Activated CD4-positive, alpha-beta T cell treated with anti-CD3 and anti-CD28 coated beads for 36 hours (primary cell): Measurements from ENCODE around the gene GARIN5A. TPM values are rescaled to one million over a fixed set of nuclear protein-coding genes. Genes with fewer than 3 reads are reported as not detected.

ENCODE experiments used
- ATAC-seq: fragments of 200-7000 bp; cut with Tn5 transposase; one replicate; pipeline ENCODE4 v1.10.0; 2021; ENCODE audit warnings: mild to moderate bottlenecking, moderate library complexity
- CTCF ChIA-PET: fragments of 350-600 bp; sonication (Branson Sonifier 250); formaldehyde crosslinking; loops from one replicate; lab custom pipeline; 2021; ENCODE audit warnings: antibody characterized with exemption; lab: Charles Lee
- POLR2A ChIA-PET: fragments of 350-600 bp; sonication (Branson Sonifier 250); formaldehyde crosslinking; loops from one replicate; lab custom pipeline; 2021; ENCODE audit warnings: antibody characterized with exemption, inconsistent platforms; lab: Charles Lee
- DNase-seq: peaks from one replicate; pipeline ENCODE4 v3.0.0-alpha.2; 2020
- H3K27ac Mint-ChIP-seq: one replicate; pipeline ENCODE4 v1.8.0; 2021; ENCODE audit warnings: mixed read lengths
- H3K27me3 Mint-ChIP-seq: one replicate; pipeline ENCODE4 v1.8.0; 2021; ENCODE audit warnings: mixed read lengths
- H3K36me3 Mint-ChIP-seq: one replicate; pipeline ENCODE4 v1.8.0; 2021; ENCODE audit warnings: low read depth, mixed read lengths
- H3K4me1 Mint-ChIP-seq: one replicate; pipeline ENCODE4 v1.8.0; 2021; ENCODE audit warnings: mixed read lengths
- H3K4me3 Mint-ChIP-seq: one replicate; pipeline ENCODE4 v1.8.0; 2021; ENCODE audit warnings: mild to moderate bottlenecking, moderate library complexity, mixed read lengths
- H3K9me3 Mint-ChIP-seq: one replicate; pipeline ENCODE4 v1.8.0; 2021; ENCODE audit warnings: low read depth, mixed read lengths
- intact Hi-C, 2 experiments: fragments of 100-400 bp; cut with DNase I in 1 of 2; cut with micrococcal nuclease in 1 of 2; formaldehyde crosslinking; loops; one replicate each; pipeline versions ENCODE4 v1.14.2 to v1.15.1; 2022 to 2024; cut with DNase I, micrococcal nuclease
- total RNA-seq, 2 experiments: library from RNA; stranded (reverse); gene quantifications; one replicate each; pipeline ENCODE4 v1.2.3, GENCODE V29; 2021

Gene GARIN5A
- total RNA-seq: under 1 TPM; 0.48 to 0.58 TPM

DNA sequence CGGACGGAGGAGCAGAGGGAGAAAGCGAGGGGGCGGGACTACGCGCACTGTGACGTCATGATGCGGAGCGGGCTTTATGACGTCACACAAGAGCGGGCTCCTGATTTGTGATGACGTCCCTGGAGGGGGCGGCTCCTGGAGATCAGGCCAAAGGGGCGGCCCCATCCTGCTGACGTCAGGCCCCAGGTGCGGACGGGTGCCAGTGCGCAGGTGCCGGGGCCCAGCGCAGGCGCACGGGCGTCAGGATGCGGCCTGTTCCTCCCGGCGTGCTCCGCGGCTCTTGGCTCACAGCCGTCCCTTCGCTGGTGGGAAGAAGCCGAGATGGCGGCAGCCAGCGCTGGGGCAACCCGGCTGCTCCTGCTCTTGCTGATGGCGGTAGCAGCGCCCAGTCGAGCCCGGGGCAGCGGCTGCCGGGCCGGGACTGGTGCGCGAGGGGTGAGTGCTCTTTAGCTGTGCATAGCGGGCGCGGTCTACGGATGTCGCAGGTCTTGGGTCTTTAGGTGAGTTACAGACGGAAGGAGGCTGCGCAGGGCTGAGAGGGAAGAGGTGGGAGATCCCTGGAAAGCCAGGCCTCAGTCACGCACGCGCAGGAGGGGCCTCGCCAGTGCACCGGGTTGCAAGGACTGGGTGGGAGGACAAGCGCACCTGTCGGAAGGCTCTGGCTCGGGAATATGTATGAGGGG, at the start of gene GARIN5A, which contains the start of gene EMC10:
Gene GARIN5A, minus strand, starts transcription at position 625 of the 683 bp plus-strand sequence. Its CDS starts 460 bp downstream, at position 165.
Gene EMC10, plus strand, starts transcription at position 284 of the 683 bp plus-strand sequence. Its CDS starts 38 bp downstream, at position 322.
- Mint-ChIP-seq H3K27me3 (no peaks in the 10 kb centered on the region), H3K4me3 (peak within 1 kb of the TSS; percentile 90), H3K9me3 (no peaks in the 10 kb centered on the region), H3K36me3 (peaks cover 20% of the 10 kb centered on the region), H3K4me1 (peaks cover 18% of the 10 kb centered on the region), H3K27ac (peak within 1 kb of the TSS; percentile 84)
- DNase-seq: peak; percentile 98
- intact Hi-C loops: loop anchor here (1.0 kb wide), 9 partner anchors 35 to 328 kb away; partner anchors contain the start of genes JOSD2 (in 2 of the 2), NR1H2 (in 1 of the 2) and POLD1 (in 1 of the 2)
- POLR2A ChIA-PET: no interaction called here
- CTCF ChIA-PET: no interaction called here
- ATAC-seq: peak; percentile 98

- H3K9me3 Mint-ChIP-seq: no peaks in the 10 kb centered on the region
- ChIA-PET POLR2A (no interaction called here), CTCF (interaction anchor here (1.6 kb wide), 1 partner anchor 33 kb away, joined by 5 read pairs; no protein-coding TSS in a partner anchor)
- DNase-seq (no peak), ATAC-seq (no peak)
- no peaks in the 10 kb centered on the region for H3K4me1 Mint-ChIP-seq
- H3K27me3 Mint-ChIP-seq: peaks cover 5% of the 10 kb centered on the region
- H3K27ac Mint-ChIP-seq: no peak overlapping the region
- H3K4me3 Mint-ChIP-seq: no peak overlapping the region
- intact Hi-C loops: no loop called here
- no peaks in the 10 kb centered on the region for H3K36me3 Mint-ChIP-seq
These were observed 46.2 kb upstream of the GARIN5A start for GRCh38 chr19:50522881-50523280.

DNA sequence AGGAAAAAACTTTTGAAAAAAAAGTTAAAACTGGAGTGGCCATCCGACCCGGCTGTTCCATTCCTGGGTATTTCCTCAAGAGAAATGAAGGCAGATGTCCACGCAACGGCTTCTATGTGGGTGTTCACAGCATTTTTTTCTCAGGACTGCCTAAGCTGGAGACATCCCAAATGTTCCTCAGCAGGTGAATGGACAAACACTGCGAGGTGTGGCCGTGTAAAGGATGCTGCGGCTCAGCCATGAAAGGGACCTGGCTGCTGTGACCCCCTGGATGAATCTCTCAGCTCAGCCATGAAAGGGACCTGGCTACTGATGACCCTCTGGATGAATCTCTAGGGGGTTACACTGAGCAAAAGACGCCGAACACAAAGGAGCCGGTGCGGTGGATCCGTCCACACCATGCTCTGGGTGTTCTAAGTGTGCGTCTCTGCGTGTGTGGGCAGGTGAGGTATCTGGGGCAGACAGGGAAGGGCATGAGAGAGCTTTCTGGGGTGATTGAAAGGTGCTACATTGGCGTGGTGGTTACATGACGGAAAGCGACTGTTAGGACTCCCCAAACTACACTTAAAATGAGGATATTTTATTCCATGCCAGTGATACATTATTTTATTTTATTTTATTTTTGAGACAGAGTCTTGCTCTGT, 44.3 kb upstream of the GARIN5A start:
- ATAC-seq: no peak
- ChIA-PET CTCF (no interaction called here), POLR2A (no interaction called here)
- intact Hi-C loops: no loop called here
- Mint-ChIP-seq H3K4me1 (no peaks in the 10 kb centered on the region), H3K36me3 (no peaks in the 10 kb centered on the region), H3K4me3 (no peak overlapping the region), H3K27me3 (peaks cover 4% of the 10 kb centered on the region), H3K27ac (no peak overlapping the region), H3K9me3 (no peaks in the 10 kb centered on the region)
- DNase-seq: no peak

- Mint-ChIP-seq H3K36me3 (no peaks in the 10 kb centered on the region), H3K4me1 (peaks cover 2% of the 10 kb centered on the region), H3K27me3 (peaks cover 8% of the 10 kb centered on the region), H3K9me3 (no peaks in the 10 kb centered on the region), H3K4me3 (no peak overlapping the region), H3K27ac (no peak overlapping the region)
- intact Hi-C loops: loop anchor here in 1 of 2 experiments (10.0 kb wide), 1 partner anchor 1076 kb away; no protein-coding TSS in a partner anchor
- no peak for ATAC-seq
- ChIA-PET POLR2A (no interaction called here), CTCF (interaction anchor here (0.6 to 1.3 kb wide), 4 partner anchors 15 to 274 kb away, joined by 3 to 4 read pairs (median 3); no protein-coding TSS in a partner anchor)
- DNase-seq: no peak
These were observed 42.4 kb upstream of the GARIN5A start for GRCh38 chr19:50519006-50519575.

DNA sequence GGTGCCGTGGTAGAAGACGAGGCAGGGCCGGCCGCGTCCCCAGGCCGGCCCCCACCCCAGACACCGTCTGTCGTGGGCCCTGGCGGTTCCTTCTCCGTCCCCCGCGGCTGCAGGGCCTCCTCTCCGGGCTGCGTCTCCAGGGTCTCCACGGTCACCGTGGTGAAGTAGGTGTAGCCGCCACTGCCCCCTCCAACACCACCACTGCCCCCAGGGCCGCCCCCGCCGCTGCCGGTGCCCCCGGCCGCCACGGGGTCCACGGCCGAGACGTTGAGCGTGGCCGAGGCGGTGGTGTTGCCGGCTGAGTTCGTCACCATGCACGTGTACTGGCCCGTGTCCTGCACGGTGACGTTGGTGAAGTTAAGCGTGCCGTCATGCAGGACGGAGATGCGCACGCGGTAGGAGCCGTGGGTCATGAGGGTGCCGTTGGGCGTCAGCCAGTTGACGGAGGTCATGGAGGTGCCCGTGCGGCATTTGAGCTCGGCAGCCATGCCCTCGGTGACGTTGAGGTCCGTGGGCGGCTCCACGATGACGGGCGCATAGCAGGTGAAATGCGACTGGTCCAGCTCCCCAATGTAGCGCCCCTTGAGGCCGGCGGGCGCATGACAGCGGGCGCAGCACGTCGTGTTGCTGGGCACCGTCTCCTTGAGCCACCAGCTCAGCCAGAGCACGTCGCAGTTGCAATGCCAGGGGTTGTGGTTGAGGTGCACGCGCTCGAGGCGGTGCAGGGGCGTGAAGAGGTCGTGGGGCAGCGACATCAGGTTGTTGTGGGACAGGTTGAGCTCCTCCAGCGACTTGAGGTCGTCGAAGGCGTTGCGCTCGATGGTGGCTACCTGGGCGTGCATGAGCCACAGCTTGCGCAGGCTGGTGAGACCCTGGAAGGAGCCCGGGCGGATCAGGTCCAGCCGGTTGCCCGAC, 41.7 kb upstream of the GARIN5A start:
- Mint-ChIP-seq H3K27ac (no peak overlapping the region), H3K27me3 (peaks cover 9% of the 10 kb centered on the region), H3K36me3 (no peaks in the 10 kb centered on the region), H3K4me3 (no peak overlapping the region), H3K9me3 (no peaks in the 10 kb centered on the region), H3K4me1 (peaks cover 2% of the 10 kb centered on the region)
- intact Hi-C loops: loop anchor here in 1 of 2 experiments (10.0 kb wide), 1 partner anchor 1076 kb away; no protein-coding TSS in a partner anchor
- ATAC-seq (no peak), DNase-seq (peak; percentile 25)
- POLR2A ChIA-PET: no interaction called here
- CTCF ChIA-PET: interaction anchor here (0.6 to 1.3 kb wide), 4 partner anchors 15 to 274 kb away, joined by 3 to 4 read pairs (median 3); no protein-coding TSS in a partner anchor

GRCh38 chr19:50517704-50518075, 41.0 kb upstream of the GARIN5A start:
- Mint-ChIP-seq H3K27ac (no peak overlapping the region), H3K4me1 (peaks cover 2% of the 10 kb centered on the region), H3K4me3 (no peak overlapping the region), H3K36me3 (no peaks in the 10 kb centered on the region), H3K27me3 (peaks cover 9% of the 10 kb centered on the region), H3K9me3 (no peaks in the 10 kb centered on the region)
- no peak for DNase-seq
- no peak for ATAC-seq
- CTCF ChIA-PET: interaction anchor here (1.3 kb wide), 1 partner anchor 19 kb away, joined by 4 read pairs; no protein-coding TSS in a partner anchor
- intact Hi-C loops: loop anchor here in 1 of 2 experiments (10.0 kb wide), 1 partner anchor 1077 kb away; no protein-coding TSS in a partner anchor
- POLR2A ChIA-PET: no interaction called here

DNA sequence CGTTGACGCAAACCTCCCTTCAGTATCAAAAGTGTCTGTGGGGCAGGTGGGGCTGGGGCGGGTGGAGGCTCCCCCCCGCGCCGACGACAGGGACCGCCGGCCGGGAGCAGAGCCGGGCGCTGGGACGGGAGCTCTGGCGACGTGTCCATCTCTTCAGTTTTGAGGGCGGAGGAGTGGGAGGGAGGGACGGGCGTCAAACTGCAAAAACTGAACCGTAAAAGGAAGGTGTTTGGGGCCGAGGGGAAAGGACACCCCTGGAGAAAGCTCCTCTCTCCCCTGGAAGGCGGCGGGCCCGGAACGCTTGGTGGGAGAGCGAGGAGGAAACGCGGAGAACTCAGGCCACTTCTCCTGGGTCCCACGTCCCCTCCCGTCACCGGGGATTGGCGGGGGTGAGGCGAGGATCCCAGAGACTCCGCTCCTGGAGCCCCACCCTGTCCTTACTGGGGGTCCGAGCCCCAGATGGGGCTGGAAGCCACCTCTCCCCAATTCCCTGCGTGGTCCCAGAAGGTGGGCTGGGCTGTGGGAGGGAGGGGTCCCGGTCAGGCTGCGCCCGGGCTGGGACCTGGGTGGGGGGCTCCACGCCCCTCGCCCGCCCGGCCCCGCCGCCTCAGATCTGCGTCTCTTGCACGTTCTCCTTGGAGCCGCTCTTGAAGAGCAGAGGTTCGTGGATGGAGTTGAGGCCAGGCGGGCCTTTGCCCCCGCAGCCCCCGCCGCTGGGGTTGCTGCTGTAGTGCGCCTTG, 40.5 kb upstream of the GARIN5A start:
- no peak overlapping the region for H3K27ac Mint-ChIP-seq
- CTCF ChIA-PET: interaction anchor here (0.7 kb wide), 1 partner anchor 33 kb away, joined by 4 read pairs; no protein-coding TSS in a partner anchor
- H3K4me3 Mint-ChIP-seq: no peak overlapping the region
- peaks cover 9% of the 10 kb centered on the region for H3K27me3 Mint-ChIP-seq
- intact Hi-C loops: loop anchor here in 1 of 2 experiments (10.0 kb wide), 1 partner anchor 1078 kb away; no protein-coding TSS in a partner anchor
- ATAC-seq (no peak), DNase-seq (no peak)
- POLR2A ChIA-PET: no interaction called here
- H3K9me3 Mint-ChIP-seq: no peaks in the 10 kb centered on the region
- no peaks in the 10 kb centered on the region for H3K36me3 Mint-ChIP-seq
- H3K4me1 Mint-ChIP-seq: peaks cover 2% of the 10 kb centered on the region

DNA sequence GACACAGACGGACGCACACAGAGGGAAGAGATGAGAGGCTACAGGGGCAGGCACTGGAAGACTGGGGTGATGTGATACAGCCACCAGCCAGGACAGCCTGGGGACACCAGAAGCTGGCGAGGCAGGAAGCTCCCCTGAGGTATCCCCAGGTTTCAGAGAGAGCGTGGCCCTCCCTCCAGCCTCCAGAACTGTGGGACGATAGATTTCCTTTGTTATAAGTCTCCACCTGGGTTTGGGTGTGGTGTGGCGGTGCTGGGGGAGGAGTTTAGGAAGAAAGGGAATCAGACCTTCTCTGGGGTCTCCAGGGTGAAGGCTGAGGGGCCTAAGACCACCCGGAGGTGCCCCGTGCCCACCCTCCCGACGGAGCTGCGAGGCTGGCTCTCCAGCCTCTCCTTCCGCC, 39.8 kb upstream of the GARIN5A start:
- DNase-seq (no peak), ATAC-seq (no peak)
- no peaks in the 10 kb centered on the region for H3K36me3 Mint-ChIP-seq
- peaks cover 6% of the 10 kb centered on the region for H3K4me1 Mint-ChIP-seq
- POLR2A ChIA-PET: no interaction called here
- H3K9me3 Mint-ChIP-seq: no peaks in the 10 kb centered on the region
- H3K27me3 Mint-ChIP-seq: peaks cover 9% of the 10 kb centered on the region
- intact Hi-C loops: loop anchor here in 1 of 2 experiments (10.0 kb wide), 1 partner anchor 1078 kb away; no protein-coding TSS in a partner anchor
- H3K4me3 Mint-ChIP-seq: no peak overlapping the region
- H3K27ac Mint-ChIP-seq: no peak overlapping the region
- CTCF ChIA-PET: interaction anchor here (0.7 kb wide), 1 partner anchor 33 kb away, joined by 4 read pairs; no protein-coding TSS in a partner anchor

GRCh38 chr19:50515168-50515561, 38.5 kb upstream of the GARIN5A start:
- Mint-ChIP-seq H3K4me3 (no peak overlapping the region), H3K27ac (no peak overlapping the region)
- ATAC-seq: no peak

More at GRCh38 chr19:50515168-50515561, 38.5 kb upstream of the GARIN5A start:
- Mint-ChIP-seq H3K27me3 (peaks cover 9% of the 10 kb centered on the region), H3K36me3 (no peaks in the 10 kb centered on the region), H3K4me1 (peaks cover 14% of the 10 kb centered on the region), H3K9me3 (no peaks in the 10 kb centered on the region)
- ChIA-PET POLR2A (no interaction called here), CTCF (no interaction called here)
- intact Hi-C loops: loop anchor here in 1 of 2 experiments (10.0 kb wide), 1 partner anchor 1080 kb away; no protein-coding TSS in a partner anchor
- DNase-seq: no peak
